Endothelial cell of umbilical vein (primary cell): Measurements from ENCODE around the gene PTGDR. TPM values are rescaled to one million over a fixed set of nuclear protein-coding genes. Genes with fewer than 3 reads are reported as not detected.

ENCODE experiments used
- BruUV-seq: library from RNA; stranded (reverse); fragments of 400-500 nt; replicated peaks from 2 replicates; lab custom pipeline; 2021; lab: Mats Ljungman, UMichigan
- CTCF ChIA-PET: fragments of 300-600, 350-600 bp; sonication (Branson Sonifier 250); formaldehyde crosslinking; loops from one replicate; lab custom pipeline; 2021; ENCODE audit warnings: antibody characterized with exemption, inconsistent platforms; lab: Charles Lee
- POLR2A ChIA-PET: fragments of 300-600, 350-600 bp; sonication (Branson Sonifier 250); formaldehyde crosslinking; loops from one replicate; lab custom pipeline; 2021; ENCODE audit warnings: antibody characterized with exemption, inconsistent platforms; lab: Charles Lee
- DNase-seq: peaks from one replicate; pipeline ENCODE4 v3.0.0-alpha.2; 2011; ENCODE audit warnings: low read depth, low spot score
- FAIRE-seq: peaks from 2 replicates; lab custom pipeline; 2011; peaks lifted over from hg19 to GRCh38; lab: Jason Lieb, UNC
- H2AFZ ChIP-seq: 2 replicates; pipeline ENCODE4 v1.6.0; 2012; ENCODE audit warnings: low read depth, low read length, control low read depth, inconsistent platforms
- H3K27ac ChIP-seq: 2 replicates; pipeline ENCODE4 v1.5.1; 2011; ENCODE audit warnings: low read depth, mild to moderate bottlenecking, control low read depth, low read length, moderate library complexity; ENCODE audit not compliant: insufficient read depth
- H3K27me3 ChIP-seq, 2 experiments: 2 replicates each; pipeline versions ENCODE4 v1.6.0 to v1.6.1; 2011; ENCODE audit warnings: low read length in 2 of 2, mixed read lengths in 1 of 2; ENCODE audit not compliant: control insufficient read depth in 2 of 2, insufficient read depth in 2 of 2
- H3K36me3 ChIP-seq, 2 experiments: 2 replicates in 1 of 2; 3 replicates in 1 of 2; pipeline ENCODE4 v1.5.1; 2011; ENCODE audit warnings: low read length in 2 of 2, mild to moderate bottlenecking in 1 of 2, moderate library complexity in 1 of 2; ENCODE audit not compliant: control insufficient read depth in 2 of 2, insufficient read depth in 2 of 2; ENCODE audit errors: extremely low read depth in 1 of 2
- H3K4me1 ChIP-seq: 3 replicates; pipeline ENCODE4 v1.5.1; 2011; ENCODE audit warnings: mild to moderate bottlenecking, low read length; ENCODE audit not compliant: control insufficient read depth, insufficient read depth; ENCODE audit errors: extremely low read depth
- H3K4me2 ChIP-seq: 2 replicates; pipeline ENCODE4 v1.6.1; 2011; ENCODE audit warnings: low read length, control low read depth, mixed read lengths; ENCODE audit not compliant: insufficient read depth
- H3K4me3 ChIP-seq, 3 experiments: fragments of 200-600 bp in 1 of 3; sonication (generic), shearing (Covaris generic) in 1 of 3; replicated peaks in 1 of 3; 2 replicates each; pipeline ENCODE4 v1.5.1; 2011 to 2016; ENCODE audit warnings: control low read depth in 3 of 3, low read length in 3 of 3, mild to moderate bottlenecking in 2 of 3, inconsistent platforms in 1 of 3, low read depth in 1 of 3, moderate library complexity in 1 of 3; ENCODE audit not compliant: insufficient read depth in 1 of 3
- H3K79me2 ChIP-seq: 2 replicates; pipeline ENCODE4 v1.6.0; 2012; ENCODE audit warnings: low read length, inconsistent platforms; ENCODE audit not compliant: control insufficient read depth, insufficient read depth
- H3K9ac ChIP-seq: replicated peaks from 2 replicates; pipeline ENCODE3; 2011; ENCODE audit warnings: low read length, control low read depth; ENCODE audit not compliant: insufficient read depth; ENCODE audit errors: extremely low read depth
- H3K9me1 ChIP-seq: replicated peaks from 3 replicates; pipeline ENCODE4 v1.6.0; 2011; ENCODE audit warnings: mild to moderate bottlenecking, low read length; ENCODE audit not compliant: control insufficient read depth, insufficient read depth; ENCODE audit errors: extremely low read depth
- H3K9me3 ChIP-seq: replicated peaks from 2 replicates; pipeline ENCODE4 v1.5.1; 2012; ENCODE audit warnings: low read length, inconsistent platforms; ENCODE audit not compliant: control insufficient read depth, insufficient read depth
- H4K20me1 ChIP-seq: replicated peaks from 2 replicates; pipeline ENCODE3; 2011; ENCODE audit warnings: mild to moderate bottlenecking, low read length; ENCODE audit not compliant: control insufficient read depth, insufficient read depth; ENCODE audit errors: extremely low read depth
- CTCF ChIP-seq, 2 donors: IDR thresholded peaks; 1 replicate in 1 of 2; 2 replicates in 1 of 2; pipeline ENCODE4 v1.5.1; 2011; ENCODE audit warnings: low read length in 2 of 2, mild to moderate bottlenecking in 2 of 2, moderate library complexity in 2 of 2, control low read depth in 1 of 2, inconsistent platforms in 1 of 2, low read depth in 1 of 2; ENCODE audit not compliant: insufficient read depth in 1 of 2; ENCODE audit errors: extremely low read depth in 1 of 2
- EZH2 ChIP-seq: IDR thresholded peaks from 2 replicates; pipeline ENCODE4 v1.6.1; 2012; ENCODE audit warnings: borderline replicate concordance, low read depth, mild to moderate bottlenecking, moderate library complexity, low read length, inconsistent platforms; ENCODE audit not compliant: severe bottlenecking
- FOS ChIP-seq: IDR thresholded peaks from 2 replicates; pipeline ENCODE4 v1.6.1; 2011; ENCODE audit warnings: mild to moderate bottlenecking, low read length, moderate library complexity, borderline replicate concordance; ENCODE audit not compliant: insufficient read depth
- GATA2 ChIP-seq: IDR thresholded peaks from 2 replicates; pipeline ENCODE4 v1.7.0; 2011; ENCODE audit warnings: low read depth, mild to moderate bottlenecking, moderate library complexity, mixed read lengths, low read length; ENCODE audit not compliant: insufficient read length, insufficient read depth
- JUN ChIP-seq: IDR thresholded peaks from 2 replicates; pipeline ENCODE4 v1.6.1; 2011; ENCODE audit warnings: borderline replicate concordance, low read depth; ENCODE audit not compliant: insufficient read length, insufficient read depth
- MAX ChIP-seq: IDR thresholded peaks from 2 replicates; pipeline ENCODE4 v1.6.1; 2011; ENCODE audit not compliant: insufficient read depth, insufficient read length
- MYC ChIP-seq: IDR thresholded peaks from one replicate; pipeline ENCODE4 v1.6.1; 2011; ENCODE audit warnings: mild to moderate bottlenecking, low read depth, low read length
- POLR2A ChIP-seq: IDR thresholded peaks from 2 replicates; pipeline ENCODE4 v1.6.1; 2012; ENCODE audit warnings: low read depth, mild to moderate bottlenecking, control low read depth, low read length
- POLR2AphosphoS5 ChIP-seq: IDR thresholded peaks from 2 replicates; pipeline ENCODE4 v1.6.1; 2012; ENCODE audit warnings: low read depth, mild to moderate bottlenecking, control low read depth, low read length, moderate library complexity; ENCODE audit not compliant: insufficient read depth
- dilution Hi-C: fragments of 300-500 bp; cut with MboI; formaldehyde crosslinking; loops from one replicate; pipeline ENCODE4 v1.15.0; 2019; ENCODE audit warnings: low sequenced_read_pairs; ENCODE audit not compliant: extremely low pct_ligation_motif_present
- intact Hi-C: fragments of 100-400 bp; cut with micrococcal nuclease; formaldehyde crosslinking; loops from one replicate; pipeline ENCODE4 v1.10.0; 2022
- polyA plus RNA-seq, 4 experiments: library from polyadenylated mRNA; depleted of rRNA in 3 of 4; stranded (reverse) in 3 of 4; unstranded in 1 of 4; fragments of >200 nt; gene quantifications; 2 replicates each; pipeline versions ENCODE4 v1.2.1 to v1.2.3, GENCODE V29; 2011 to 2012; ENCODE audit warnings: missing spikeins in 1 of 4
- total RNA-seq: library from RNA; stranded (reverse); gene quantifications from 2 replicates; pipeline ENCODE4 v1.2.3, GENCODE V29; 2021

PTGDR gene
- total and polyA plus RNA-seq, 2 donors (not counting 3 experiments of a cell fraction or from before 2014, with no cell fraction given): not detected

GRCh38 chr14:52266782-52267181, 716 bp upstream of the PTGDR start:
- FAIRE-seq: no peak
- no peak for DNase-seq
- H2AFZ ChIP-seq: no peak overlapping the region
- peaks cover 60 to 68% of the 10 kb centered on the region in 2 experiments for H3K27me3 ChIP-seq
- H3K27ac ChIP-seq: no peak overlapping the region
- no peaks in the 10 kb centered on the region for H3K9me3 ChIP-seq
- no peaks in the 10 kb centered on the region for H3K36me3 ChIP-seq
- dilution Hi-C loops: no loop called here
- ChIA-PET CTCF (no interaction called here), POLR2A (no interaction called here)
- no TSS peak for BruUV-seq
- TF ChIP-seq POLR2A (no peak), FOS (no peak), GATA2 (no peak), CTCF (IDR thresholded peaks at IDR 0.05; ENCODE audit: extremely low read depth in 1 of 2, insufficient read depth in 1 of 2, low read depth in 1 of 2, low read length in 2 of 2) (no peak), JUN (no peak), EZH2 (no peak), MAX (no peak), MYC (no peak), POLR2AphosphoS5 (no peak)
- no peaks in the 10 kb centered on the region for H3K9me1 ChIP-seq
- no peak overlapping the region for H3K4me3 ChIP-seq
- H3K4me2 ChIP-seq: no peak overlapping the region
- intact Hi-C loops: no loop called here
- peaks cover 7% of the 10 kb centered on the region for H3K4me1 ChIP-seq
- no peaks in the 10 kb centered on the region for H4K20me1 ChIP-seq
- H3K9ac ChIP-seq: no peak overlapping the region
- H3K79me2 ChIP-seq: no peaks in the 10 kb centered on the region
